Muscle layer of colon (tissue), 2 donors: Measurements from ENCODE around the gene CSF3.

Experiments
- H3K27ac ChIP-seq: one replicate; pipeline ENCODE4 v1.7.0; 2013; ENCODE audit warnings: low read depth, mild to moderate bottlenecking, low read length, moderate library complexity
- H3K27me3 ChIP-seq, 2 donors: one replicate each; pipeline ENCODE4 v1.7.0; 2013; ENCODE audit warnings: low read length in 2 of 2, mild to moderate bottlenecking in 2 of 2; ENCODE audit not compliant: insufficient read depth in 2 of 2, control insufficient read depth in 1 of 2
- H3K36me3 ChIP-seq: one replicate; pipeline ENCODE4 v1.7.0; 2013; ENCODE audit warnings: mild to moderate bottlenecking, low read length; ENCODE audit not compliant: insufficient read depth
- H3K4me1 ChIP-seq: one replicate; pipeline ENCODE4 v1.7.0; 2013; ENCODE audit warnings: mild to moderate bottlenecking, low read length; ENCODE audit not compliant: insufficient read depth
- H3K4me3 ChIP-seq, 2 donors: one replicate each; pipeline ENCODE4 v1.7.0; 2013; ENCODE audit warnings: low read length in 2 of 2, low read depth in 1 of 2, mild to moderate bottlenecking in 1 of 2, moderate library complexity in 1 of 2
- H3K9ac ChIP-seq: one replicate; pipeline ENCODE4 v1.7.0; 2013; ENCODE audit warnings: low read length
- H3K9me3 ChIP-seq: one replicate; pipeline ENCODE4 v1.7.0; 2013; ENCODE audit warnings: mild to moderate bottlenecking, low read length
- donor health status: abdominal sarcoma.
- donor health status: Adenocarcinoma of cecum.

The CSF3 gene

GRCh38 chr17:39979893-39980350, 35.3 kb upstream of the CSF3 start:
- peak overlapping the region; percentile 50 to 96 for H3K4me3 ChIP-seq
- H3K27ac ChIP-seq: peak overlapping the region; percentile 78
- H3K9ac ChIP-seq: peak overlapping the region; percentile 70
- peaks cover 21% of the 10 kb centered on the region for H3K4me1 ChIP-seq
- no peaks in the 10 kb centered on the region for H3K27me3 ChIP-seq
- peaks cover 9% of the 10 kb centered on the region for H3K36me3 ChIP-seq
- no peaks in the 10 kb centered on the region for H3K9me3 ChIP-seq

DNA sequence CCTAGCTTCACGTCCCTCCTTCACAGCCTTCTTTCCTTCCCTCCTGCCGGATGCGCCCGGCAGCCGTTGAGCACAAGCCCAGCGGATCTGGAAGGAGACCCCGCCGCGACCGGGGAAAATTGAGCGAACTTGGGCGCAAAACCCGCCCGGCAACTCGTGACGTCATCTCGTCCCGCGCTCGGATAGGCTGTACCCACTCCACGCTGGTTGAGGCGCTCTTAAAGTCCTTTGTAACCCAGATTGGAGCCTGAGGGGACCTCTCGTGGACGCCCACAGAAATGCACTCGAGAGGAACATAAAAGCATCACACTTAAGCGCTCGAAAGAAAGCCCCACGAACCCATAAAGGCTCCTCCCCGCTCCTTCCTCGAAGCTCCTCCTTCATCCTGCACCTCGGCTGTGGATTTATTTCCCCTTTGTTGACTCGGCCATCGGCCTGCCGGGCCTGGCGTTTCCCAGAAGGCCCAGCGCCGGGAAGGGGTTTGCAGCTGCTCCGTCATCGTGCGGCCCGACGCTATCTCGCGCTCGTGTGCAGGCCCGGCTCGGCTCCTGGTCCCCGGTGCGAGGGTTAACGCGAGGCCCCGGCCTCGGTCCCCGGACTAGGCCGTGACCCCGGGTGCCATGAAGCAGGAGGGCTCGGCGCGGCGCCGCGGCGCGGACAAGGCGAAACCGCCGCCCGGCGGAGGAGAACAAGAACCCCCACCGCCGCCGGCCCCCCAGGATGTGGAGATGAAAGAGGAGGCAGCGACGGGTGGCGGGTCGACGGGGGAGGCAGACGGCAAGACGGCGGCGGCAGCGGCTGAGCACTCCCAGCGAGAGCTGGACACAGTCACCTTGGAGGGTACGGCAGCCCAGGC, 34.7 kb upstream of the CSF3 start, which contains the start of gene PSMD3:
TSS of gene PSMD3 (plus strand) at position 457 of the 856 bp plus-strand sequence. CDS start at position 621, 164 bp downstream.
- Histone ChIP-seq H3K4me1 (peaks cover 21% of the 10 kb centered on the region), H3K27me3 (no peaks in the 10 kb centered on the region), H3K27ac (peak within 1 kb of the TSS; percentile 93), H3K4me3 (peak within 1 kb of the TSS; percentile 96), H3K36me3 (peaks cover 15% of the 10 kb centered on the region), H3K9me3 (no peaks in the 10 kb centered on the region), H3K9ac (peak within 1 kb of the TSS; percentile 70)

DNA sequence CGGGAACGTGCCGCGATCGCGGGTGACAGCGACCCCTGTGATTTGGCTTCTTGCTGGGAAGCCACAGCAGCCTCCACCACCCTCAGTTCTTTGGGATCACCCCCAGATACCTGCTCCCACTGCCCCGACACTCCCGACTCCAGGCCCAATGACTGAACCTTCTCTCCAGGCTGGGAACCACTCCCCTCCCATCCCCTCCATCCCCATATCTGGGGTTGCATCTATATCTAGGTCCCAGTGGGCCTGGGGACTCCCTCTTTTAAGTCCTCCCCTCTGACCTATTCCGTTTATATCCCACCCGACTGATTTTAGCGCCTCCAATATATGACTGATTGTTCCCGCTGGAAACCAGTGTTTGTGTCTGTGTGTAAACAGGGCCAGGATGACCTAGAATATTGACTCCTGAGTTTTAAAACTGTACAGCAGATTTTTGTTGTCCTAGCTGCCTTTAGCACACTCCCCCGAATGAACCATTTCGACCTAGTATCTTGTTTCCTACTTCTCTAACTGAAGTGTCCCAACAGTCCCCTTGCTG, 34.0 kb upstream of the CSF3 start:
- Histone ChIP-seq H3K4me3 (peak overlapping the region; percentile 96), H3K27ac (peak overlapping the region; percentile 93), H3K9me3 (no peaks in the 10 kb centered on the region), H3K27me3 (no peaks in the 10 kb centered on the region), H3K4me1 (peaks cover 21% of the 10 kb centered on the region), H3K36me3 (peaks cover 22% of the 10 kb centered on the region), H3K9ac (peak overlapping the region; percentile 52)

DNA sequence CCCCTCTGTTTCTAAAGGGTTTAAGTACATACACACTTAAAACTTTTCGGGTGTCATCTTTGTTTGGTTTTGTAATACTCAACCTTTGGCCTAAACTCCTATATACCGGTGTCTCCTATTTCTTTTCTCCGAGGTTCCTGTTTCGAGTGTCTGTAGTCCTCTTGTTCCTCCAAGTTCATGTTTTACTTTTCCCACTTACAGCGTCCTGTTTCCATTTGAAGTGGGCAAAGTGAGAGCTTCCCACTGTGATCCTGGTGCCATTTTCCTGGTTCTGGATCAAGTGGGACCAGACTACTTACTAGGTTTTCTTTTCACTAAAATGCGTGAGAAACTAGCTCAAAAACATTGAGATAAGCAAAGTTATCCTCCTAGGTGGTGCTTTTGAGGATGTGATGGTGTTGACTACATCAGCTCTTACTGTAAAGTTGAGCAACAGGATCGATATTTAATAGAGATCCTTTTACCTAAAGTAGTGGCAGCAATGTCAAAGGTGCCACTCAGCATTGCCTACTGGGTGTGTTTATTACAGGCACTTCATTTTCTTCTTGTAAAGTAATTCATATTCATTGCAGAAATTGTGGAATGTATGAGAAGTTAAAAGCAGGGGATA, 33.4 kb upstream of the CSF3 start:
- Histone ChIP-seq H3K27me3 (no peaks in the 10 kb centered on the region), H3K4me1 (peaks cover 21% of the 10 kb centered on the region), H3K9me3 (no peaks in the 10 kb centered on the region), H3K36me3 (peaks cover 28% of the 10 kb centered on the region), H3K9ac (peak overlapping the region; percentile 52), H3K4me3 (peak overlapping the region; percentile 96), H3K27ac (peak overlapping the region; percentile 93)

GRCh38 chr17:39988206-39988810, 26.9 kb upstream of the CSF3 start:
- no peak overlapping the region for H3K9ac ChIP-seq
- H3K4me1 ChIP-seq: no peaks in the 10 kb centered on the region
- H3K27me3 ChIP-seq: no peaks in the 10 kb centered on the region
- no peak overlapping the region for H3K4me3 ChIP-seq
- H3K9me3 ChIP-seq: no peaks in the 10 kb centered on the region
- no peak overlapping the region for H3K27ac ChIP-seq
- peaks cover 89% of the 10 kb centered on the region for H3K36me3 ChIP-seq

- Histone ChIP-seq H3K9ac (no peak overlapping the region), H3K36me3 (peaks cover 82% of the 10 kb centered on the region), H3K4me1 (no peaks in the 10 kb centered on the region), H3K27ac (no peak overlapping the region), H3K4me3 (no peak overlapping the region), H3K27me3 (no peaks in the 10 kb centered on the region), H3K9me3 (no peaks in the 10 kb centered on the region)
Observed at GRCh38 chr17:39994448-39994847, 20.8 kb upstream of the CSF3 start.

DNA sequence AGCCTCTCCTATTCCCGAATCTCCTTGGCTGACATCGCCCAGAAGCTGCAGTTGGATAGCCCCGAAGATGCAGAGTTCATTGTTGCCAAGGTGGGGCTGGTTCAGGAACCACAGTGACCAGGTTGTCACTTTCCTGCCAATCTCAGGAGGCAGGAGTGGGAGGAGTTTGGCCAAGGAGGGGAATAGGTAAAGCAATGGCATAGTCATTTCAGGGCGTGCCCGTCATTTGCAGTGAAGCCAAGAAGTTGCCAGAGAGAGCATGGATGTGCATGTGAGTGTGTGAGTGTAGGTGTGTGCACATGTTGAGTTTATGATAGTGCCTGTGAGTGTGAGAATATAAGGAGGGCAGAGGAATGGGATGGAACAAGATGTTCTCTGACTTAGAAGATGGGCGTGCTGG, 19.8 kb upstream of the CSF3 start:
- Histone ChIP-seq H3K27ac (no peak overlapping the region), H3K27me3 (no peaks in the 10 kb centered on the region), H3K4me3 (no peak overlapping the region), H3K9me3 (no peaks in the 10 kb centered on the region), H3K4me1 (no peaks in the 10 kb centered on the region), H3K36me3 (peaks cover 72% of the 10 kb centered on the region), H3K9ac (no peak overlapping the region)

DNA sequence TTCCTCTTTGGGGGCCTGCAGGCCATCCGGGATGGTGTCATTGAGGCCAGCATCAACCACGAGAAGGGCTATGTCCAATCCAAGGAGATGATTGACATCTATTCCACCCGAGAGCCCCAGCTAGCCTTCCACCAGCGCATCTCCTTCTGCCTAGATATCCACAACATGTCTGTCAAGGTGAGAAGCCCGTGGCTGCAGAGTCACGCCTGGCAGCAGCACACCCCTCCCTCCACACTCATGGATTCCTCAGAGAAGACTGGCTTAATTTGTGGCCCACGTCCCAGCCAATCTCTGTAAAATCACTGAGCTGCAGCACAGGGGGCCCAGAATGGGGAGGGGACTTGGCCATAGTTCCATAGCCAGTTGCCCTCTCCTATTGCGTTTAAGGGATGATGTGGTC, 19.1 kb upstream of the CSF3 start:
- no peaks in the 10 kb centered on the region for H3K4me1 ChIP-seq
- peaks cover 66% of the 10 kb centered on the region for H3K36me3 ChIP-seq
- H3K27ac ChIP-seq: no peak overlapping the region
- no peaks in the 10 kb centered on the region for H3K9me3 ChIP-seq
- H3K27me3 ChIP-seq: no peaks in the 10 kb centered on the region
- no peak overlapping the region for H3K4me3 ChIP-seq
- no peak overlapping the region for H3K9ac ChIP-seq

DNA sequence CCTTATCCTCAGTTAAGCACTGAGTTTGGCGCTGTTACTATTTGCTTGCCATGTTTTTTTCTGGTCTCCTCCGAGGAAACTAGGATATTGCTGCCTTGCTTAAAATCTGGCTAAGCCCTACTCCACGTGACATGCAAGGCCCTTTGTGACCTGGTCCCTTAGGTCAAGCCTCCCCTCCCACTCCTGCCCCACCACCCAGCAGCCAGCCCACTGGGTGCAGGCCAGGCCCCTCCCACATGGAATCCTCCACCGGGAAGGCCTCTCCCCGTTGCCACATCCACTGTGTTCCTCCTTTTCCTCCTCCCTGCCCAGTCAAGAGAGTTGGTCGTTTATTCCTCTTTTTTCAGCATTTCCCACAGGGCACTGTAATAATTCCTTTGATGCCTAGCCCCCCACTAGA, 18.4 kb upstream of the CSF3 start:
- H3K36me3 ChIP-seq: peaks cover 60% of the 10 kb centered on the region
- no peak overlapping the region for H3K9ac ChIP-seq
- H3K27ac ChIP-seq: no peak overlapping the region
- no peaks in the 10 kb centered on the region for H3K27me3 ChIP-seq
- H3K4me3 ChIP-seq: no peak overlapping the region
- H3K9me3 ChIP-seq: no peaks in the 10 kb centered on the region
- no peaks in the 10 kb centered on the region for H3K4me1 ChIP-seq

DNA sequence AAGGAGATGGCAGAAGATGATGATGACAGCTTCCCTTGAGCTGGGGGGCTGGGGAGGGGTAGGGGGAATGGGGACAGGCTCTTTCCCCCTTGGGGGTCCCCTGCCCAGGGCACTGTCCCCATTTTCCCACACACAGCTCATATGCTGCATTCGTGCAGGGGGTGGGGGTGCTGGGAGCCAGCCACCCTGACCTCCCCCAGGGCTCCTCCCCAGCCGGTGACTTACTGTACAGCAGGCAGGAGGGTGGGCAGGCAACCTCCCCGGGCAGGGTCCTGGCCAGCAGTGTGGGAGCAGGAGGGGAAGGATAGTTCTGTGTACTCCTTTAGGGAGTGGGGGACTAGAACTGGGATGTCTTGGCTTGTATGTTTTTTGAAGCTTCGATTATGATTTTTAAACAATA, 17.7 kb upstream of the CSF3 start:
- Histone ChIP-seq H3K9ac (no peak overlapping the region), H3K27ac (no peak overlapping the region), H3K4me3 (no peak overlapping the region), H3K4me1 (no peaks in the 10 kb centered on the region), H3K36me3 (peaks cover 52% of the 10 kb centered on the region), H3K9me3 (no peaks in the 10 kb centered on the region), H3K27me3 (no peaks in the 10 kb centered on the region)

GRCh38 chr17:39999067-39999466, 16.2 kb upstream of the CSF3 start:
- Histone ChIP-seq H3K27ac (no peak overlapping the region), H3K9me3 (no peaks in the 10 kb centered on the region), H3K9ac (no peak overlapping the region), H3K36me3 (peaks cover 37% of the 10 kb centered on the region), H3K4me3 (no peak overlapping the region), H3K4me1 (no peaks in the 10 kb centered on the region), H3K27me3 (no peaks in the 10 kb centered on the region)
